GM19328 (cell line): ENCODE results near the gene ACVRL1.

ENCODE experiments used
- ATAC-seq: cut with Tn5 transposase; IDR thresholded peaks from one replicate; pipeline ENCODE4 v1.9.1; 2021; ENCODE audit warnings: mild to moderate bottlenecking, moderate library complexity; ENCODE audit not compliant: unreplicated experiment

The ACVRL1 gene

DNA sequence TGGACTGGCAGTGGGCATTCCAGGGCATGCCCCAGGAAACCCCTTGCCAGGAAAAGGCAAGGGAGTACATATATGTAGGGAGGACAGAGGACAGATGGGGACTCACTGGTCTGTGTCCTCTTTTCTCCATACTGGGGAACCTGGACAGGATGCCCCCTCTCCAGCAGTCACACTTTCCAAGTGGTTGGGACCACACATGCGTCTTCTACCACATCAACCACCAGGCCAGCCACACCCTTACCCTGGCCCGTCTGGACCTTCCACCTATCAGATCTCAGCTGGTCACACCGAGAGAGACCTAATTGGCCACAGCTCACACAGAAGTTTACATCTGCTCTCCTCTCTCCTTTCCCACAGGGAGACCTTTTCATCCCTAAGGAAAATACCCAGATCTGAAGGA is 11.1 kb upstream of the ACVRL1 start:
- ATAC-seq = no peak

DNA sequence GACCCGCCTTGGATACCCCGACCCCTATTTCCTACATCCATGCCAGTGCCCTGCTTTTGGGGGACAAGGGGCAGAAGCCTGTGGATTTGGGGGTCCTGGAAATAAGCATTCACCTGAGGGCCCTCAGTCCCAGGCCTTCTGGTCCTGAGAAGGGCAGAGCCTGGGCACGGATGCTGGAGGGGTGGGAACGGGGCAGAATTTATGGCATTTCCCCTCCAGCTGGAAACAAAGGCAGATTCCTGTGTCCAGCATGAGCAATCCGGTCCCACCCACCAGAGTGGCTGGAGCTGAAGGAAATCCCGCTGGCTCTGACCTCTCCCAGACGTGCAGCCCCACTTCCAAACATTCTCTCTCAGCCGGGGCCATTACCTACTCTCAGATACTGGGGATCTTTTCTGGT is 10.1 kb upstream of the ACVRL1 start:
- ATAC-seq = no peak

DNA sequence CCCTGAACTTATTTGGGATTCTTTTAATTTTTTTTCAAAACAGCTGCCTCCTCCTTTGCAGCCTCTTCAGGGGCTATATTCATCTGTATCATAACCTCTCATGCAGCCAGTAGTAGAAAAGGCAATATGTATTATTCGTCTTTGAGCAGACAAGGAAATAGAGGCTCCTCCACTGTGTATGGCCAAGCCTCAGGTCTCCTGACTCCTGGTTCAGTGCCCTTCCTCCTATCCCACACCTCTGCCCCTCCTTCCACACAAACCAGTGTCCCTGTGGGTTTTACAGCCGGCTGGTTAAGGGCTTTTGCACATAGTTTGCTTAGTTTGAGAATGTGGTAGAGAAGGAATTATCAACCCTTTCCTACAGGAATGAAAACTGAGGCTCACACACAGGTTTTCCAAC is 8.8 kb upstream of the ACVRL1 start:
- ATAC-seq = no peak

DNA sequence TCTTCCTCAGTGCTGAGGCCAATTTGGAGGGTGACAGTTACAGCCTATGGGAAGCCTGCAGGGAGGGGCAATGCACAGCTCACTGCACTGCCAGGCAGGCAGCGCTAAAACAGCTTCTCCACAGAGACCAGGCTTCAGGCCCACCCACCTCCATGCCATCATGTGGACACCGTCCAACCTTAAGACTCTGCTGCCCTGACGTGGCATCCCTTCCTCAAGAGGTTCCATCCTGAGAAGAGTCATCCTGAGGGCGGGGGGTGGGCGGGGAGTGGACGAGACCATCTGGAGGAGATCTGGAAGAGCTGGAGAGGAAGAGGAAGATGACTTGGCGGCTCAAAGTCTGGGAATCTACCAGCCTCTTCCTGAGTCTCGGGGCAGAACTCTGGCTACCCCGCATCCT is 8.4 kb upstream of the ACVRL1 start:
- ATAC-seq = no peak

DNA sequence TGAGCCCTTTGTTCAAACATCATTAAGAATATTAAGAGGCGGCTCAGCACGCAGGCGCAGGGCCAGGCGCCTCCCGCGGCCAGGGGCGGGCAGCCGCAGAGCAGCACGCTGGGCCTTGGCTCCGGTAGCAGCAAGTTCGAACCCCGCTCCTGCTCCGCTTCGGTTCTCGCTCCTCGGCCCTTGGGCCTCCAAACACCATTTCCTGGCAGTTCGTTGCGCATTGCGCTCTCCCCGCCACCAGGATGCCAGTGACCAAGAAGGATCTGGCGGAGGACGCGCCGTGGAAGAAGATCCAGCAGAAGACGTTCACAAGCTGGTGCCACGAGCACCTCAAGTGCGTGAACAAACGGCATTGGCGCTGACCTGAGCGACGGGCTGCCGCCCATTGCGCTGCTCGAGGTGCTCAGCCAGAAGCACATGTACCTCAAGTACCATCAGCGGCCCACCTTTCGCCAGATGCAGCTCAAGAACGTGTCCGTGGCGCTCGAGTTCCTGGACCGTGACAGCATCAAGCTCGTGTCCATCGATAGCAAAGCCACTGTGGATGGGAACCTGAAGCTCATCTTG is 6.9 kb upstream of the ACVRL1 start:
- no peak for ATAC-seq

DNA sequence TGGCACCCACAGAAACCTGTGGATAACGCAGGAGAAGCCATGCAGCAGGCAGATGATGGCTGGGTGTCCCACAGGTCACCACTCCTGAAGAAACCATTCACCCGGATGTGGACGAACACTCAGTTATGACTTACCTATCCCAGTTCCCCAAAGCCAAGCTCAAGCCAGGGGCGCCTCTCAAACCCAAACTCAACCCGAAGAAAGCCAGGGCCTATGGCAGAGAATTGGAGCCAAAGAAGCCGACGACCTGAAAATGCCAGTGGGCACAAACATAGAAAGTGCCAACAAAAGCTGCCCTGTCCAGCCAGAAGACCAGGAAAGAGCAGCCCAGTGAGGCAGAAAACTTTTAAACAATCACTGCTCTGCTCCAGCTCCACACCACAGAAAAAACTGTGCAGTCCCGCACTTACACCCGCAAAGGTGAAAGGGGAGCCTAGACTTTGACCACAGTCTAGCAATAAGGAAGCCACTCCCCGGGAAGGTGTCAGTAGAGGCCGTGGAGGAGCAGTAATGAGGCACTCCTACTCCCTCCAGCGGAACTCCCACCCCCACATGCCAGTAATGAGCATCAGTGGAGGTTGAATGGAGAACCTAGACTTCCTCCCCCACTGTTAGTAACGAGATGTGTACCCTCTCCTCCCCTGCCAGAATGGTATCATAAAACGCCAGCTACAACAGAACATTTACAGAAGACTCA is 6.0 kb upstream of the ACVRL1 start:
- no peak for ATAC-seq

DNA sequence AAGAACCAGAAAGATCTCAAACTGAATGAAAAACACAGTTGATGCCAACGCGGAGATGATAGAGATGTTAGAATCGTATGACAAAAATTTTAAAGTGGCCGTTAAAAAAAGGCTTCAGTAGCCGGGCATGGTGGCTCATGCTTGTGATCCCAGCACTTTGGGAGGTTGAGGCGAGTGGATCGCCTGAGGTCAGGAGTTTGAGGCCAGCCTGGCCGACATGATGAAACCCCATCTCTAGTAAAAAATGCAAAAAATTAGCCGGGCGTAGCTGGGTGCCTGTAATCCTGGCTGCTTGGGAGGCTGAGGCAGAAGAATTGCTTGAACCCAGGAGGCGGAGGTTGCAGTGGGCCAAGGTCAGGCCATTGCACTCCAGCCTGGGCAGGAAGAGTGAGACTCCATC is 5.4 kb upstream of the ACVRL1 start:
- ATAC-seq = no peak

DNA sequence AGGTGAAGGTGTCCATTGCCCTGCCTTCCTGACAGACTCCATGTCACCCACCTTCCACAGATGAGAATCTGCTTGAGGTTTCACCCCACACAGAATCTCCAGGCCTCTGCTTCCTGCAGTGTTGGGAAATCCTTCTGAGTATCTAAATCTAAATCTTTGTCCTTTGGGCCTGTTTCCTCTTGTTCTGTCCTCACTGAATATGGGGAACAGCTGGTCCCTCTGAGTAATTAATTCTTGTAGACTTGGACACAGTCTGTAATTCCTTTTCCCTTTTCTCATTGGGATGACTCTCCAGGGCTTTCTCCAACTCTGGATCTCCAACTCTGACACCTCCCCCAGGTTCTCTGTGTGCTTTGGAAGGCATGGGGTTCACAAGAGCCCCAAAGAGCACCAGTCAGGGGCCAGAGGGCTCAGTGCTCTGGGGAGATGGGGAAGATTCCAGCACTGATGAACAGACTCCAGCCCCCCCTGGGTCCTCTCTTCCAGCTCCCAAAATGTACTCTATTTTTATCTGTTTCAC is 2.3 kb upstream of the ACVRL1 start:
- no peak for ATAC-seq

DNA sequence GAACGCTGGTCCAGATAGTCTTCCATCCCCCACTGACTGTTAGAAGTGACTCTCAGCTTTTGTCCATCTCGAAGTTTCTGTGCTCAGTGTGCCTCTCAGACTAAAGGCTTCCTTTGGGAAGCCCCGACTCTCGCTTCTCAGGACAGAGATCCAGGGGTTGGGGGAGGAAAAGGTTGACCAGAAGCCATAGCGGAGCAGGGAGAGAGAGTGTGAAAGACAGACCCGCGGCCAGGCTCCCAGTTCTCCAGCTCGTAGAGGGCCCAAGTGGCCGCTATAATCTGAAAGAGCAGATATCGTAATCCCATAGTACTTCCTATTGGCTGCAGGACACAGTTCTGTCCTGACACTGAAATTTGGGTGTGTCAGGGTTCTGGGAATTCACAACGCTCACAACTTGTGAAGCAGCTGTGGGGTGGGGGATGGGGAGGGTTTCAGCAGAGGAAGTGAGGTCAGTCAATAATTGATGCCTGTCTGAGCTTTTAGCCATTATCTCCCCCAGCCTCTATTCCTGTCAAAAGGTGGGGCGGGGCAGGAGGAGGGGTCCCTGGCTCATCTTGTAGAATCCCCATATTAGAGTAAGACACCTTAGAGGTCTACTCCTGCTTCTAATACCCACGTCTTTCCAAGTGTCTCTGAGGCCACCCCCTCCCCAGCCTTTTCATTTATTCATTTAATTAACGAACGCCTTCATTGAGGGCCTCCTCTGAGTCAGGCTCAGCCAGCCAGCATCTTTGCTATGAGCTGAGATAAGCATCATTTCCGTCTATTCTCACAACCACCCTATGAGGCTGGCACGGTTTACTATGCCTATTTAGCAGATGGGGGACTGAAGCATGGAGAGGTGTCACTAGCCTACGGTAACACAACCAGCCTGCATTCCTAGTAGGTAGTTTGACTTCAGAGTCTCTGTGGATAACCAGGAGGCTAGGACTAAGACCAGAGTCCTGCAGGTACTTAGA is 1.6 kb upstream of the ACVRL1 start:
- no peak for ATAC-seq

DNA sequence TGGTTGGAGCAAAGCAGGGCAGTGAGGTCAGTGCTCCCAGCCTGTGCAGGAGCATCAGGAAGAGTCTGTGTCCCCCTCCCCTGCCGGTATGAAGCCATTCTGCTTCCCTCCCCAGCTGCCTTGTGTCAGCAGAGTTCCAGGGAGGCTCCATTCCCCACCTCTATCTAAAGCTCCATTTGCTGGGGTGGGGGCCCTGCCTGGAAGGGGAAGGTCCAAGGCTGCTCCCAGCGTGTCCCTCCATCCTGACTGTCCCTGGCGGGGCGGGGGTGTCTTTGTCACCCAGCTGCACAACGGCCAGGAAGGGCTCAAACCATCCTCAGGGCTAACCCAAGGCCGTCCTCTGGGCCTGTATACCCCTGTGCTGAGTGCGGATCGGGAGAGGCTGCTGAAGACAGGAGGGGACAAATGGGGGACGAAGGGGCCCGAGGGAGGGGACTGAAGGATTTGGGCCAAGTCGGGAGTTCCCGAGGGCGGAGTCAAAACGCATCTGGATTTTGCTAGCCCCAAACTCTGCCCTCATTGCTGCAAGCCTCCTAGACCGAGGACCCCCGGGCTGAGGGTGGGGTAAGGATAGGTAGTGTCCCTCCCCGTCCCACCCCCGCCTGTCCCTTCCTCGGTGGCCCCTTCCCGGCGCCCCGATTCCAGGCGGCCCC is 748 bp upstream of the ACVRL1 start:
- ATAC-seq = no peak

DNA sequence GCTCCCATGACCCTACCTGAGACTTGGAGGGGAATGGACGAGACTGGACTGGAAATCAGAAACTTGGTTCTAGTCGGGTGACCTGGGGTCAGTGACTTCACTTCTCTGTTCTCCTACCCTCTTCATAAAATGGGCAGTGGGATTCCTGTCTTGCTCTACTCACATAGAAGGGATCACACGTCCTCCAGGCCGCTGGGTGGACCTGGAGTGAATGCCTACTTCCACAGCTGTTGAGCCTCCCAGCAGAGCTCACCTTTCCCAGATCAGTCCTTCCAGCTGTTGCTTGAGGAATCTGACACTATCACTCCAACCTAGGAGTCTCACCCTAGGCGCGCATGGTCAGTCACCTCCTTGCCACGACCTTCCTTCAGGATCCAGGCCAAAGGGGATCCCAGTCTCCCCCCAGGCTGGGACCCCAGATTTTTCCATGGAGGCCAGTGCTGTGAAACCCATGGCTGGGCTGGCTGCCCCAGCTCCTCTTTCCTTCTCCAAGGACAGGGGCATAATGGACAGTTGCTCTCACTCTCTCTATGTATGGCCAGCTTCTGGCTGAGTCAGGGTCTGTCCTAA is 637 bp downstream of the ACVRL1 start:
- ATAC-seq = no peak

DNA sequence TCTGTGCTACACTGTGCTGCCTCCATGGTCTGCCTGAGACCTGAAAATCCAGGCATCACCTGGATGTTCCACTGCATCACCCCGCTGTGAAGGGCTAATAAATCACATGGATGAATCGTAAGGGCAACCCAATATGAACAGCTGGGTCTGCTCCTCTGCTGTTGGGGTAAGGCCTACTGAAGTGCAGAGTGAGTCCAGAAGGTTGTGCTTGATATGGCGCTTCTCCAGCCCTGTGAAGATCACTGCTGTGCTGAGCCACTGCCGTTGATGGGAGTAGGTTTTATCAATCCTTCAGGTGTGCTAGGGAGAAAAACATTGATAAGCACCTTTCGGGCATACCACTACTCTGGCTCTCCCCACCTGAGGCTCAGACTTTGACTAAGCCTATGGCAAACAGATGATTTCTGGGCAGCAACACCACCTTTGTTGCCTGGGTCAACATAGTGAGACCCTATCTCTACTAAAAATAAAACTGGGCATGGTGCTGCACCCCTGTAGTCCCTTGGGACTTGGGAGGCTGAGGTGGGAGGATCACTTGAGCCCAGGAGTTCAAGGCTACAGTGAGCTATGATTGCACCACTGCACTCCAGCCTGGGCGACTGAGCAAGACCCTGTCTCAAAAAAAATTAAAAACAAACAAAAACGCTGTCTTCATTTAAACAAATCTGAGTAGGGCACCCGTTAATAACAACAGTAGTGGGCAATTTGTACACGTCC is 1.7 kb downstream of the ACVRL1 start:
- ATAC-seq = no peak

DNA sequence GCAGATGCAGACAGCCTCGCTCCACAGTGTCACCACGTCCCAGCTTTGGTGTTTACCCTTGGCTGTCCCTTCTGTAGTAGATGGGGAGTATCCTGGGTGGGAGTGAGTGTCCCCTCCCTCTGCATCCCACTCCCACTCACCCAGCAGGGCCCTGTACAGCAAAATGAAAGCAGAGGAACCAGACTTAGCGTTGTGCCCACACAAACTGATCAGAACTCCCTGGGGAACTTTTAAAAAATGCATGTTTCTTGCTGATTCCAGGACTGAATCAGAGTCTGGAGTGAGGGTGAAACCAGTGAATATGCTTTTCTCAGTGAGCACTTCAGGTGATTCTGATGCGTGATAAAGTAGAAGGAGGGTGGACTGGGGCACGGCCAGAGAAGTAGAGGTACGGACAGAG is 2.9 kb downstream of the ACVRL1 start:
- no peak for ATAC-seq

DNA sequence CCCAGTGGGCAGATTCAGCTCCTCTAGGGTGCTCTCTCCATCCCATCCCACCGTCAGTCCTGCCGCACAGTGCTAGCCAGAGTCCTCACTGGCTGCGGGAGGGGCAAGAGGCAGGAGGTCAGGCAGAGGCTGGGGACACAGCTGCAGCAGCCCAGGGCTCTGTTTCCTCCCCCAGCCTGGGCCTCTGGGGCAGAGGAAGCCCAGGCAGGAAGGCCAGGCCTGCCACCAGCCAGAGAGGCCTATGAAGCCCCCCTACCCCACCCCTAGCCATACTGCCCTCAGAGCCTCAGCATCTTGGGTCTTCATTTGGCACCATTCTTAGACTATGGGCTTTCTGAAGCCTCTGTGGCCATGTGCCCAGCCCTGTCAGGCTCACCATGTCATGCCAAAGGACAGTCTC is 3.4 kb downstream of the ACVRL1 start:
- ATAC-seq = no peak

DNA sequence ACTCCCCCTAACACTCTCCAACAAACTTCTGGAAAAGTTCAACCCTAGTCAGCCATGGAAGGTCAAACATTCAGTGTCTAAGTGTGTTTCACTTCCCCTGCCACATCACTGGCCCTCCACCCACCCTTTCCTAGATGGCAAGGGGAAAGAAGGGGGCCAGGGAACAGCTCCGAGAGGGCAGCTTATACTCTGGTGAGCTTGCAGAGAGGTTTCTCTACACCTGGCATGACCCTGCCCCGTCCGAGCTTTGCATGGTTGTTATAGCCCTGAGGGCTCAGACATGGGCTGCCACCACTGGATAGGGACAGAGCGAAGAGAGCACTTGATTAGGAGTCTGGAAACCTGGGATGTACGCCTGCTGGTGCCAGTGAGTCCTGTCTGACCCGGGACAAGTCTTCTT is 4.0 kb downstream of the ACVRL1 start:
- ATAC-seq = no peak

DNA sequence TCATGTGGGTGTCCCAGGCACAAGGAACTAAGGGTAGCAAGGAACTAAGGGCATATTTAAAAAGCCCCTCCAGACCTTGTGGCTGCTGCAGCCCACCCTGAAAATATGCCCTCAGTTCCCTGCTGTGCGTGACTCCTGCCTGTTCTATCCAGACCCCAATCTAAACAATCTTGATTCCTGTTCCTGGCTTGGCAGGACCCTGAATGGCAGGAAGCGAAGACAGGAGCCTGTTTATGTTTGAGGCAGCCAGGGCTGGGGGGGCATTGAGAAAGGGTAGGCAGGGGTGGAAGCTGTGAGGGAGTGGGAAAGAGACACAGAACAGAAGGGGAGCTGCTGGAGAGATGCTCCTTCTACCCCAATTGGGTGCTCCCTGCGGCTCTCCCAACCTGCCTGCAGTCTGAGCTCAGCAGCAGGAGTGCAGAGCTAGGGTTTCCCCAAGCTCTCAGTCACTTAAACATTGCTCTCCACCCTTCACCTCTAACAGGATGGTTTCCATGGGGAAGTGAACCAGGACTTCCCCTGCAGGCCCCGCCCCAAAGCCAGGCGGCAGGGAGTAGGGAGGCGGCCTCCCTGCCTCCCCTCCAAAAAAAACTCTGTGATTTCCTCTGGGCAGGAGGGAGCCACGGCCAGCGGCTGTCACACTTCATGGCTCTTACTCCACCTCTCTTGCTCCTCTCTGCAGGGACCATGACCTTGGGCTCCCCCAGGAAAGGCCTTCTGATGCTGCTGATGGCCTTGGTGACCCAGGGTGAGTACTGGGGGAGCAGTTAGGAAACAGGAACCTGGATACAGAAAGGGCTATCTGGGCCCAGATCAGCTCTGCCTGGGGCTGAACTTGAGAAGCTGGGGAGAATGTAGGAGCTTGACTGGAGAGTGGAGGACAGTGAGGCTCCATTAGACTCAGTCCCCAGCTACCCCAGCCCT is 4.7 kb downstream of the ACVRL1 start:
- ATAC-seq = no peak

DNA sequence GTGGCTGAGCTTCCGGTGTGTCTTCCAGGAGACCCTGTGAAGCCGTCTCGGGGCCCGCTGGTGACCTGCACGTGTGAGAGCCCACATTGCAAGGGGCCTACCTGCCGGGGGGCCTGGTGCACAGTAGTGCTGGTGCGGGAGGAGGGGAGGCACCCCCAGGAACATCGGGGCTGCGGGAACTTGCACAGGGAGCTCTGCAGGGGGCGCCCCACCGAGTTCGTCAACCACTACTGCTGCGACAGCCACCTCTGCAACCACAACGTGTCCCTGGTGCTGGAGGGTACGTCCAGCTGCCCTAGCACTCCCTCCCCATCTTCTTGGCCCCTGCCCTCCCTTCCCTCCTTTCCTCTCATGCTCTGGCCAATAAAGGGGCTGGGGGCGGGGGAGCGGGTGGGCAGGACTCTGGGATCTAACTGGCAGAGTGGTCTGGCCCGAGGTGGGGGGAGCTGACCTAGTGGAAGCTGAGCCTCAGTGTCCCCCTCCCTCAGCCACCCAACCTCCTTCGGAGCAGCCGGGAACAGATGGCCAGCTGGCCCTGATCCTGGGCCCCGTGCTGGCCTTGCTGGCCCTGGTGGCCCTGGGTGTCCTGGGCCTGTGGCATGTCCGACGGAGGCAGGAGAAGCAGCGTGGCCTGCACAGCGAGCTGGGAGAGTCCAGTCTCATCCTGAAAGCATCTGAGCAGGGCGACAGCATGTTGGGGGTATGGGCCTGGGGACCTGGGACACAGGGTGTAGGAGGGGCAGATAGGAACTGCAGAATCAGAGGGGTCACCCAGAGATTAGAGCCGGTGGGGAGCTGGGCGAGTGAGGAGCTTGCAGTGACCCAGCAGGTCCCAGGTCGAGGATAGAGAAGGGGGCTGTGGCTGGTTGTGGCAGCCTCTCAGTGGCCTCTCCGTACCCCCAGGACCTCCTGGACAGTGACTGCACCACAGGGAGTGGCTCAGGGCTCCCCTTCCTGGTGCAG is 6.0 kb downstream of the ACVRL1 start:
- ATAC-seq = no peak
